MCF 10A (cell line): ENCODE measurements around the gene RASA4B. TPM values are rescaled to one million over a fixed set of nuclear protein-coding genes. Genes with fewer than 3 reads are reported as not detected.

Experiments
- BruUV-seq: library from RNA; stranded (reverse); fragments of 400-500 nt; replicated peaks from 2 replicates; lab custom pipeline; 2021; lab: Mats Ljungman, UMichigan
- CTCF ChIA-PET: fragments of 300-600 bp; sonication (Branson Sonifier 250); formaldehyde crosslinking; extraction: SDS; loops from one replicate; lab custom pipeline; 2021; ENCODE audit warnings: antibody characterized with exemption, inconsistent platforms; lab: Yijun Ruan, JAX
- POLR2A ChIA-PET: fragments of 300-600, 350-650 bp; sonication (Branson Sonifier 250); formaldehyde crosslinking; extraction: SDS; loops from one replicate; lab custom pipeline; 2020; ENCODE audit warnings: antibody characterized with exemption, inconsistent platforms; lab: Yijun Ruan, JAX
- DNase-seq: peaks from one replicate; pipeline ENCODE4 v3.0.0-alpha.2; 2018; ENCODE audit not compliant: unreplicated experiment
- H3K27ac Mint-ChIP-seq: one replicate; pipeline ENCODE4 v1.8.0; 2022; ENCODE audit warnings: mild to moderate bottlenecking, low read depth, mixed read lengths; ENCODE audit not compliant: unreplicated experiment
- H3K27me3 Mint-ChIP-seq: one replicate; pipeline ENCODE4 v1.8.0; 2022; ENCODE audit warnings: mixed read lengths; ENCODE audit not compliant: insufficient read depth, unreplicated experiment
- H3K36me3 Mint-ChIP-seq: one replicate; pipeline ENCODE4 v1.8.0; 2022; ENCODE audit warnings: mild to moderate bottlenecking, moderate library complexity, mixed read lengths; ENCODE audit not compliant: insufficient read depth, unreplicated experiment
- H3K4me1 Mint-ChIP-seq: one replicate; pipeline ENCODE4 v1.8.0; 2022; ENCODE audit warnings: mixed read lengths; ENCODE audit not compliant: insufficient read depth, unreplicated experiment
- H3K4me3 Mint-ChIP-seq: one replicate; pipeline ENCODE4 v1.8.0; 2022; ENCODE audit warnings: mild to moderate bottlenecking, moderate library complexity, mixed read lengths; ENCODE audit not compliant: unreplicated experiment
- H3K9me3 Mint-ChIP-seq: one replicate; pipeline ENCODE4 v1.8.0; 2022; ENCODE audit warnings: mixed read lengths; ENCODE audit not compliant: unreplicated experiment
- CTCF ChIP-seq: fragments of 200-600 bp; IDR thresholded peaks from one replicate; pipeline ENCODE4 v1.8.0; 2022; ENCODE audit warnings: antibody characterized with exemption, mild to moderate bottlenecking; ENCODE audit not compliant: unreplicated experiment
- intact Hi-C: fragments of 100-400 bp; cut with micrococcal nuclease; formaldehyde crosslinking; loops from 2 replicates; pipeline ENCODE4 v1.14.1; 2022
- total RNA-seq: library from RNA; stranded (reverse); gene quantifications from 2 replicates; pipeline ENCODE4 v1.2.3, GENCODE V29; 2022

Gene RASA4B
- total RNA-seq, 1 experiment from 2014 or later: 0.70 TPM

- ChIA-PET CTCF (no interaction called here), POLR2A (no interaction called here)
- Mint-ChIP-seq H3K36me3 (peaks cover 15% of the 10 kb centered on the region), H3K27me3 (no peaks in the 10 kb centered on the region), H3K27ac (no peak overlapping the region), H3K9me3 (no peaks in the 10 kb centered on the region), H3K4me1 (peaks cover 5% of the 10 kb centered on the region), H3K4me3 (no peak overlapping the region)
- intact Hi-C loops: no loop called here
- no peak for DNase-seq
- TF ChIP-seq CTCF: no peak
- no TSS peak for BruUV-seq
Observed at GRCh38 chr7:102469972-102470825, 47.4 kb downstream of the RASA4B start.

- peaks cover 15% of the 10 kb centered on the region for H3K36me3 Mint-ChIP-seq
- no peak overlapping the region for H3K27ac Mint-ChIP-seq
- no peaks in the 10 kb centered on the region for H3K27me3 Mint-ChIP-seq
- no peaks in the 10 kb centered on the region for H3K9me3 Mint-ChIP-seq
- intact Hi-C loops: no loop called here
- TF ChIP-seq CTCF: no peak
- DNase-seq: no peak
- ChIA-PET POLR2A (no interaction called here), CTCF (no interaction called here)
- no peak overlapping the region for H3K4me3 Mint-ChIP-seq
- peaks cover 5% of the 10 kb centered on the region for H3K4me1 Mint-ChIP-seq
- BruUV-seq: no TSS peak
Observed at GRCh38 chr7:102469351-102469971, 48.1 kb downstream of the RASA4B start.

GRCh38 chr7:102468478-102469350 lies 48.9 kb downstream of the RASA4B start:
- POLR2A ChIA-PET: no interaction called here
- H3K27ac Mint-ChIP-seq: peak overlapping the region; percentile 31
- no peaks in the 10 kb centered on the region for H3K9me3 Mint-ChIP-seq
- TF ChIP-seq CTCF: no peak
- H3K4me1 Mint-ChIP-seq: peaks cover 10% of the 10 kb centered on the region
- no peaks in the 10 kb centered on the region for H3K27me3 Mint-ChIP-seq
- CTCF ChIA-PET: no interaction called here
- H3K4me3 Mint-ChIP-seq: no peak overlapping the region
- intact Hi-C loops: no loop called here
- H3K36me3 Mint-ChIP-seq: peaks cover 15% of the 10 kb centered on the region
- DNase-seq: no peak
- BruUV-seq: no TSS peak
